CD4-positive, alpha-beta T cell treated with Interleukin-17A for 4 hours (primary cell): ENCODE measurements around the gene ATRIP.
"Not testable (repeated sequence)": the region's sequence is repeated elsewhere in the genome, so short reads cannot be mapped to it uniquely, and the experiment has no call there.

Experiments used
- DNase-seq: peaks from one replicate; pipeline ENCODE4 v3.0.0-alpha.2; 2020; ENCODE audit warnings: mixed read lengths

ATRIP gene

GRCh38 chr3:48470286-48470685 lies 23.7 kb downstream of the ATRIP start:
- no peak for DNase-seq

- DNase-seq: no peak
These were observed 26.1 kb downstream of the ATRIP start for GRCh38 chr3:48472673-48472922.

GRCh38 chr3:48472923-48473616 lies 26.5 kb downstream of the ATRIP start:
- DNase-seq: peak; percentile 96

GRCh38 chr3:48473617-48473952 lies 27.0 kb downstream of the ATRIP start:
- DNase-seq: no peak

- not testable (repeated sequence) for DNase-seq
These were observed 27.5 kb downstream of the ATRIP start for GRCh38 chr3:48474031-48474430.

GRCh38 chr3:48474619-48475018 lies 28.1 kb downstream of the ATRIP start:
- no peak for DNase-seq

GRCh38 chr3:48475188-48475587 lies 28.7 kb downstream of the ATRIP start:
- DNase-seq: no peak

- DNase-seq: no peak
These were observed 30.0 kb downstream of the ATRIP start for GRCh38 chr3:48476426-48477053.

- no peak for DNase-seq
These were observed 31.5 kb downstream of the ATRIP start for GRCh38 chr3:48477959-48478520.

- peak; percentile 76 for DNase-seq
These were observed 32.4 kb downstream of the ATRIP start for GRCh38 chr3:48478626-48479555.

GRCh38 chr3:48480891-48481290 lies 34.4 kb downstream of the ATRIP start:
- DNase-seq: not testable (repeated sequence)

- DNase-seq: not testable (repeated sequence)
These were observed 36.3 kb downstream of the ATRIP start for GRCh38 chr3:48482822-48483221.

- no peak for DNase-seq
These were observed 40.4 kb downstream of the ATRIP start for GRCh38 chr3:48486952-48487351.

- no peak for DNase-seq
These were observed 46.1 kb downstream of the ATRIP start for GRCh38 chr3:48492461-48493202.

GRCh38 chr3:48493203-48493501 lies 46.6 kb downstream of the ATRIP start:
- no peak for DNase-seq

- no peak for DNase-seq
These were observed 54.1 kb downstream of the ATRIP start for GRCh38 chr3:48500656-48501055.

GRCh38 chr3:48501196-48501595 lies 54.7 kb downstream of the ATRIP start:
- DNase-seq: no peak

GRCh38 chr3:48502121-48502520 lies 55.6 kb downstream of the ATRIP start:
- no peak for DNase-seq

GRCh38 chr3:48502728-48503168 lies 56.2 kb downstream of the ATRIP start:
- no peak for DNase-seq

- DNase-seq: peak; percentile 46
These were observed 57.0 kb downstream of the ATRIP start for GRCh38 chr3:48503401-48504050.

GRCh38 chr3:48504051-48504946 lies 57.8 kb downstream of the ATRIP start, which contains the start of gene SHISA5:
SHISA5 (minus strand) TSS chr3:48504174; CDS start chr3:48504094, 80 bp downstream.
- peak; percentile 68 for DNase-seq
